Naive thymus-derived CD4-positive, alpha-beta T cell (primary cell): ENCODE results near the gene PLD4. TPM values are rescaled to one million over a fixed set of nuclear protein-coding genes. Genes with fewer than 3 reads are reported as not detected.
"Not testable (repeated sequence)": the region's sequence is repeated elsewhere in the genome, so short reads cannot be mapped to it uniquely, and the experiment has no call there.

Experiments
- ATAC-seq: fragments of 150-1000 bp; cut with Tn5 transposase; 2 replicates; pipeline ENCODE4 v1.10.0; 2021; ENCODE audit warnings: mild to moderate bottlenecking, moderate library complexity
- CTCF ChIA-PET: fragments of 350-600 bp; sonication (Branson Sonifier 250); formaldehyde crosslinking; loops from one replicate; lab custom pipeline; 2021; ENCODE audit warnings: antibody characterized with exemption; lab: Charles Lee
- POLR2A ChIA-PET: fragments of 350-600 bp; sonication (Branson Sonifier 250); formaldehyde crosslinking; loops from one replicate; lab custom pipeline; 2021; ENCODE audit warnings: antibody characterized with exemption, inconsistent platforms; lab: Charles Lee
- DNase-seq, 9 donors: peaks; one replicate each; pipeline versions ENCODE4 v3.0.0 to v3.0.0-alpha.2; 2020 to 2022; ENCODE audit warnings: mixed read lengths in 1 of 9
- H3K27ac ChIP-seq: one replicate; pipeline ENCODE4 v1.7.0; 2013; ENCODE audit warnings: mild to moderate bottlenecking, low read depth, low read length, moderate library complexity
- H3K27me3 ChIP-seq, 2 donors: one replicate each; pipeline ENCODE4 v1.7.0; 2013; ENCODE audit warnings: low read length in 2 of 2, mild to moderate bottlenecking in 2 of 2, moderate library complexity in 2 of 2; ENCODE audit not compliant: control insufficient read depth in 2 of 2, insufficient read depth in 2 of 2
- H3K36me3 ChIP-seq, 3 experiments: 1 replicate in 2 of 3; 2 replicates in 1 of 3; pipeline ENCODE4 v1.7.0; 2013; ENCODE audit warnings: low read length in 3 of 3, mild to moderate bottlenecking in 3 of 3, moderate library complexity in 1 of 3; ENCODE audit not compliant: insufficient read depth in 3 of 3, control insufficient read depth in 2 of 3
- H3K4me1 ChIP-seq, 2 donors: one replicate each; pipeline ENCODE4 v1.7.0; 2013; ENCODE audit warnings: low read length in 2 of 2, mild to moderate bottlenecking in 2 of 2, moderate library complexity in 1 of 2; ENCODE audit not compliant: control insufficient read depth in 2 of 2, insufficient read depth in 2 of 2
- H3K4me3 ChIP-seq: 2 replicates; pipeline ENCODE4 v1.7.0; 2013; ENCODE audit warnings: mild to moderate bottlenecking, low read length
- H3K9me3 ChIP-seq, 3 experiments: 1 replicate in 2 of 3; 2 replicates in 1 of 3; pipeline ENCODE4 v1.7.0; 2013; ENCODE audit warnings: low read length in 3 of 3; ENCODE audit not compliant: control insufficient read depth in 2 of 3
- H3K27ac Mint-ChIP-seq, 9 donors: one replicate each; pipeline ENCODE4 v1.8.0; 2020 to 2022; ENCODE audit warnings: mixed read lengths in 9 of 9, mild to moderate bottlenecking in 8 of 9, moderate library complexity in 5 of 9, inconsistent platforms in 2 of 9
- H3K27me3 Mint-ChIP-seq, 5 donors: one replicate each; pipeline ENCODE4 v1.8.0; 2021 to 2022; ENCODE audit warnings: mixed read lengths in 5 of 5, mild to moderate bottlenecking in 1 of 5
- H3K36me3 Mint-ChIP-seq, 5 donors: one replicate each; pipeline ENCODE4 v1.8.0; 2020 to 2022; ENCODE audit warnings: mixed read lengths in 5 of 5, mild to moderate bottlenecking in 3 of 5, inconsistent platforms in 1 of 5
- H3K4me1 Mint-ChIP-seq, 7 donors: one replicate each; pipeline ENCODE4 v1.8.0; 2020 to 2022; ENCODE audit warnings: mixed read lengths in 7 of 7, mild to moderate bottlenecking in 3 of 7, inconsistent platforms in 1 of 7
- H3K4me3 Mint-ChIP-seq, 10 donors: one replicate each; pipeline ENCODE4 v1.8.0; 2020 to 2022; ENCODE audit warnings: mild to moderate bottlenecking in 10 of 10, mixed read lengths in 10 of 10, moderate library complexity in 6 of 10, inconsistent platforms in 2 of 10
- H3K9me3 Mint-ChIP-seq, 11 donors: one replicate each; pipeline ENCODE4 v1.8.0; 2020 to 2022; ENCODE audit warnings: mixed read lengths in 11 of 11, mild to moderate bottlenecking in 4 of 11, inconsistent platforms in 1 of 11, moderate library complexity in 1 of 11
- intact Hi-C, 2 donors: fragments of 100-400 bp; cut with micrococcal nuclease; formaldehyde crosslinking; loops; one replicate each; pipeline ENCODE4 v1.15.1; 2023
- polyA plus RNA-seq, 2 donors: library from polyadenylated mRNA; unstranded; fragments of 300-500 nt; fragmentation: Illumina TruSeq; gene quantifications; one replicate each; pipeline ENCODE4 v1.2.3, GENCODE V29; 2021
- total RNA-seq, 6 experiments: library from RNA in 5 of 6; stranded (reverse) in 5 of 6; gene quantifications; 1 replicate in 5 of 6; 2 replicates in 1 of 6; pipeline ENCODE4 v1.2.3 and lab custom pipeline; 2021 to 2026

PLD4 gene
- total and polyA plus RNA-seq, 7 experiments from 2014 or later, result 0.10 to 32.0 (median 0.80) TPM; not detected in 1

- H3K4me1 ChIP-seq, intact Hi-C loops, ATAC-seq, H3K9me3 Mint-ChIP-seq, H3K27ac Mint-ChIP-seq, H3K27ac ChIP-seq, H3K4me3 ChIP-seq, CTCF ChIA-PET, H3K9me3 ChIP-seq, H3K27me3 ChIP-seq, H3K4me3 Mint-ChIP-seq, DNase-seq, H3K36me3 Mint-ChIP-seq, H3K4me1 Mint-ChIP-seq, POLR2A ChIA-PET, H3K36me3 ChIP-seq: not testable (repeated sequence)
- peaks cover 24 to 36% (median 30%) of the 10 kb centered on the region in 5 donors for H3K27me3 Mint-ChIP-seq
Observed at GRCh38 chr14:104904650-104905578, 19.8 kb upstream of the PLD4 start.

GRCh38 chr14:104905579-104905933 is 19.1 kb upstream of the PLD4 start:
- H3K27ac ChIP-seq, CTCF ChIA-PET, H3K27me3 ChIP-seq, H3K4me3 ChIP-seq, H3K9me3 ChIP-seq, H3K36me3 Mint-ChIP-seq, H3K4me3 Mint-ChIP-seq, POLR2A ChIA-PET, intact Hi-C loops, H3K27ac Mint-ChIP-seq, H3K4me1 Mint-ChIP-seq, H3K4me1 ChIP-seq, H3K36me3 ChIP-seq, ATAC-seq, DNase-seq: not testable (repeated sequence)
- Mint-ChIP-seq H3K9me3 (peaks cover 0 to 13% (median 5%) of the 10 kb centered on the region in 11 donors), H3K27me3 (peaks cover 27 to 37% (median 31%) of the 10 kb centered on the region in 5 donors)

- H3K4me3 ChIP-seq, result no peak overlapping the region
- H3K36me3 ChIP-seq, result no peaks in the 10 kb centered on the region
- Mint-ChIP-seq H3K4me3 (no peak overlapping the region), H3K27me3 (peaks cover 27 to 57% (median 48%) of the 10 kb centered on the region in 5 donors), H3K4me1 (no peaks in the 10 kb centered on the region), H3K27ac (no peak overlapping the region), H3K9me3 (peaks cover 0 to 33% (median 15%) of the 10 kb centered on the region in 11 donors), H3K36me3 (peaks cover 0 to 11% (median 3%) of the 10 kb centered on the region in 5 donors)
- no peak for ATAC-seq
- no peaks in the 10 kb centered on the region for H3K27me3 ChIP-seq
- no peaks in the 10 kb centered on the region for H3K4me1 ChIP-seq
- intact Hi-C loops, result no loop called here
- H3K27ac ChIP-seq, result no peak overlapping the region
- ChIA-PET CTCF (no interaction called here), POLR2A (no interaction called here)
- no peak for DNase-seq
- H3K9me3 ChIP-seq, result peaks cover 0 to 13% (median 0%) of the 10 kb centered on the region in 3 experiments
Observed at GRCh38 chr14:104908303-104908702, 16.4 kb upstream of the PLD4 start.

GRCh38 chr14:104912053-104912452 is 12.6 kb upstream of the PLD4 start:
- H3K4me3 Mint-ChIP-seq, result no peak overlapping the region
- H3K9me3 Mint-ChIP-seq, result peaks cover 0 to 34% (median 15%) of the 10 kb centered on the region in 11 donors

GRCh38 chr14:104913435-104913834 is 11.2 kb upstream of the PLD4 start:
- ChIA-PET CTCF (no interaction called here), POLR2A (no interaction called here)
- no peak overlapping the region for H3K27ac Mint-ChIP-seq
- H3K36me3 Mint-ChIP-seq, result peaks cover 0 to 11% (median 3%) of the 10 kb centered on the region in 5 donors
- no peaks in the 10 kb centered on the region for H3K36me3 ChIP-seq
- no peak overlapping the region for H3K4me3 Mint-ChIP-seq
- no peak overlapping the region for H3K4me3 ChIP-seq
- DNase-seq, result no peak
- H3K4me1 Mint-ChIP-seq, result no peaks in the 10 kb centered on the region
- peaks cover 18 to 45% (median 33%) of the 10 kb centered on the region in 5 donors for H3K27me3 Mint-ChIP-seq
- no peak for ATAC-seq
- no peak overlapping the region for H3K27ac ChIP-seq
- intact Hi-C loops, result no loop called here
- no peaks in the 10 kb centered on the region for H3K27me3 ChIP-seq
- no peaks in the 10 kb centered on the region for H3K4me1 ChIP-seq
- H3K9me3 ChIP-seq, result peaks cover 0 to 13% (median 0%) of the 10 kb centered on the region in 3 experiments
- H3K9me3 Mint-ChIP-seq, result peaks cover 0 to 34% (median 12%) of the 10 kb centered on the region in 11 donors

More at GRCh38 chr14:104912053-104912452, 12.6 kb upstream of the PLD4 start:
- peaks cover 0 to 13% (median 0%) of the 10 kb centered on the region in 3 experiments for H3K9me3 ChIP-seq
- CTCF ChIA-PET, result interaction anchor here (0.6 to 0.9 kb wide), 2 partner anchors 16 to 653 kb away, joined by 3 to 6 read pairs; no protein-coding TSS in a partner anchor
- H3K36me3 Mint-ChIP-seq, result peaks cover 0 to 11% (median 3%) of the 10 kb centered on the region in 5 donors
- no peaks in the 10 kb centered on the region for H3K4me1 ChIP-seq
- no peaks in the 10 kb centered on the region for H3K27me3 ChIP-seq
- POLR2A ChIA-PET, result no interaction called here
- H3K27ac ChIP-seq, result no peak overlapping the region
- no peak overlapping the region for H3K4me3 ChIP-seq
- ATAC-seq (no peak), DNase-seq (no peak)
- intact Hi-C loops, result no loop called here
- peaks cover 28 to 51% (median 44%) of the 10 kb centered on the region in 5 donors for H3K27me3 Mint-ChIP-seq
- H3K4me1 Mint-ChIP-seq, result no peaks in the 10 kb centered on the region
- no peak overlapping the region for H3K27ac Mint-ChIP-seq
- no peaks in the 10 kb centered on the region for H3K36me3 ChIP-seq

GRCh38 chr14:104917116-104917515 is 7.6 kb upstream of the PLD4 start:
- Mint-ChIP-seq H3K36me3 (no peaks in the 10 kb centered on the region), H3K4me3 (no peak overlapping the region), H3K4me1 (no peaks in the 10 kb centered on the region), H3K27me3 (peaks cover 5 to 40% (median 7%) of the 10 kb centered on the region in 5 donors), H3K27ac (no peak overlapping the region), H3K9me3 (peaks cover 0 to 8% (median 2%) of the 10 kb centered on the region in 11 donors)
- DNase-seq (no peak), ATAC-seq (no peak)
- H3K27ac ChIP-seq, result no peak overlapping the region
- H3K4me1 ChIP-seq, result no peaks in the 10 kb centered on the region
- peaks cover 0 to 3% (median 0%) of the 10 kb centered on the region in 3 experiments for H3K9me3 ChIP-seq
- no peaks in the 10 kb centered on the region for H3K27me3 ChIP-seq
- H3K36me3 ChIP-seq, result no peaks in the 10 kb centered on the region
- intact Hi-C loops, result no loop called here
- CTCF ChIA-PET, result no interaction called here
- no peak overlapping the region for H3K4me3 ChIP-seq
- POLR2A ChIA-PET, result no interaction called here
